GM19043 (cell line): ENCODE measurements around the gene HAS3.

Experiments
- ATAC-seq: cut with Tn5 transposase; IDR thresholded peaks from one replicate; pipeline ENCODE4 v1.9.1; 2021; ENCODE audit warnings: low read depth; ENCODE audit not compliant: unreplicated experiment

HAS3 gene

GRCh38 chr16:69088684-69089083 is 16.8 kb upstream of the HAS3 start:
- no peak for ATAC-seq

GRCh38 chr16:69089091-69089910 is 16.2 kb upstream of the HAS3 start:
- no peak for ATAC-seq

GRCh38 chr16:69093974-69094373 is 11.5 kb upstream of the HAS3 start:
- no peak for ATAC-seq

GRCh38 chr16:69094501-69094900 is 11.0 kb upstream of the HAS3 start:
- ATAC-seq, result no peak

- no peak for ATAC-seq
These were observed 10.3 kb upstream of the HAS3 start for GRCh38 chr16:69095193-69095592.

GRCh38 chr16:69100071-69100691 is 5.3 kb upstream of the HAS3 start:
- no peak for ATAC-seq

GRCh38 chr16:69106491-69107315 is 1.2 kb downstream of the HAS3 start:
- no peak for ATAC-seq

- ATAC-seq, result no peak
These were observed 2.0 kb downstream of the HAS3 start for GRCh38 chr16:69107316-69107962.

- ATAC-seq, result no peak
These were observed 2.8 kb downstream of the HAS3 start for GRCh38 chr16:69108064-69108904.

GRCh38 chr16:69108905-69109252 is 3.4 kb downstream of the HAS3 start:
- ATAC-seq, result no peak

- ATAC-seq, result no peak
These were observed 4.2 kb downstream of the HAS3 start for GRCh38 chr16:69109486-69110270.

GRCh38 chr16:69110406-69110805 is 5.0 kb downstream of the HAS3 start:
- no peak for ATAC-seq

GRCh38 chr16:69111216-69111875 is 5.9 kb downstream of the HAS3 start:
- ATAC-seq, result no peak

- no peak for ATAC-seq
These were observed 6.4 kb downstream of the HAS3 start for GRCh38 chr16:69111876-69112230.

GRCh38 chr16:69112285-69113129 is 7.1 kb downstream of the HAS3 start:
- no peak for ATAC-seq

- no peak for ATAC-seq
These were observed 7.8 kb downstream of the HAS3 start for GRCh38 chr16:69113216-69113615.

GRCh38 chr16:69114346-69114975 is 9.0 kb downstream of the HAS3 start:
- ATAC-seq, result no peak

- ATAC-seq, result no peak
These were observed 9.5 kb downstream of the HAS3 start for GRCh38 chr16:69114976-69115355.
